Myocyte (in vitro differentiated cells): ENCODE measurements around the gene ABCA3. TPM values are rescaled to one million over a fixed set of nuclear protein-coding genes. Genes with fewer than 3 reads are reported as not detected.
"Not testable (repeated sequence)": the region's sequence is repeated elsewhere in the genome, so short reads cannot be mapped to it uniquely, and the experiment has no call there.

Experiments
- DNase-seq: peaks from one replicate; pipeline ENCODE4 v3.0.0-alpha.2; 2012; ENCODE audit warnings: low read depth
- total RNA-seq: library from RNA; depleted of rRNA; stranded (reverse); fragments of >200 nt; gene quantifications from 2 replicates; pipeline ENCODE4 v1.2.3, GENCODE V29; 2014

ABCA3 gene
- total RNA-seq, 1 donor from 2014 or later, result 7.0 TPM

- no peak for DNase-seq
Measured at GRCh38 chr16:2280981-2281542, 59.5 kb downstream of the ABCA3 start.

- DNase-seq, result no peak
Measured at GRCh38 chr16:2280461-2280860, 60.1 kb downstream of the ABCA3 start.

DNA sequence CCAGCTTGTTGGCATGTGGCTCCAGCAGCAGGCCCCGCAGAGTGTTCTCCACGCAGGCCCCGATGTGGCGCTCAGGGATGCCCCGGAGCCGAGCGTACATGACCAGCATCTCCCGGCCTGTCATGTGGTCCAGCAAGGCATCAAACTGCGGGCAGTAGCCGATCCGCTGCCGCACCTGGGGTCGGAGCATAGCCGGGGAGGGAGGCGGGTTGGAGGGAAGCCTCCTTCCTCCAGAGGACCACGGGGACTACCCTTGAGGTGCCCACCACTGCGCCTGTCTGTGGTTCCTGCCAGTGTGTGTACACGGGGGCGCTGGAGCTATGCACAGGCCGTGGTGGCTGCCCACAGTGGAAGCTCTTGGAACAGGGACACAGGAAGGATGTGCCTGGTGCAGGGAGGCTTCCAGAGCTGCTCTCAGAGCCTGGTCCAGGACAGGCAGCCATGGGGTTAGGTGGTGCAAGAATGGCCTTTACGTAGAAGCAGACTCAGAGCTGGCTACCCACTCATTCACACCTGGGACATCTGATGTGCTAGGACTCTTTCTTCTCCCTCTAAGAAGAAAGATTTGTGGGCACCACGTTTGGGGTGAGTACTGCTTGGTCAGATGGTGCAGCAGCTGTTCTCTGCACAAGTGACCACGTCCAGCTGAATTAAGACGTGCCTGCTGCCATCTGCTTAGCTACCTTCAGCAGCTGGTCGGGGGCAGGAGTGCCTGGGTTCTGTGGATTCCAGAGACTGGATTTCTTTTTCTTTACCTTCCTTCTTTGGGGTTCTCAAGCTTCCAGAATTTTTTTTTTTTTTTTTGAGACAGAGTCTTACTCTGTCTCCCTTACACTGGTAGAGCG, 61.4 kb downstream of the ABCA3 start:
- DNase-seq, result peak; percentile 88

GRCh38 chr16:2278272-2278608, 62.3 kb downstream of the ABCA3 start:
- no peak for DNase-seq

GRCh38 chr16:2277466-2278271, 62.9 kb downstream of the ABCA3 start:
- no peak for DNase-seq

DNA sequence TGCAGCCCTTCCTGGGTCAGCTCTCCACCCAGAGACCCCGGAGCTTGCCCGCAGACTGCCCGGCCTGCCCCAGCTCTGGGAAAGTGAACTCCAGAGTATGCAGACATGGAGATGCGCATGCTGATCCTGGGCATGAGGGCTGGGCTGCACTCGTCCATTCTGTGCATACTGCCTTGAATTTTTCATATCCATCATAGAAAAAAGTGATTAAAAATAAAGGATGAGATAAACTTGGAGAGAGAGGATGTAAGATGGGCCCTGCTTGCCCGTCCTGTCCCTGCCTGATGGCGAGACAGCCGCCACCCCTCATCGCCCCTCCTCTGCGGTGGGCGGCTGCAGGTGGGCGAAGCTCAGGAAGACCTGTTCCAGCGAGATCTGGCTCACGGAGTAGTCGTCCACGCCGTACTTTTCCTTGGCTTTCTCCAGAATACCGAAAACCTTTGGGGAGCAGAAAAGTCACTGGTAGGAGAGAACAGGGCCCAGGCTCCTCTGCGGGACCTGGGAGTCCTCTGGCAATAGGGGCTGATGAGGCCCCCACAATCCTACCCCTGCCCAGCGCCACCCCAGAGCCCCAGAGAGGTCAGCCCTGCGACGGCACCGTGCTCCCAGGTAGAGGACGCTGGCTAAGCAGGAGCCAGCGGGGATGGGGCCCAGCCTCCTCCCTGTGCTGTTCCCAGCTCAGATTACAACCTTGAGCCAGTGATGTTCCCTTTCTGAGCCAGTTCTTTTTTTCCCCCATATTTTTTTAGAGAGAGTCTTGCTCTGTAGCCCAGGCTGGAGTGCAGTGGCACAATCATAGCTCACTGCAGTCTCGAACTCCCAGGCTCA, 63.9 kb downstream of the ABCA3 start:
- no peak for DNase-seq

DNA sequence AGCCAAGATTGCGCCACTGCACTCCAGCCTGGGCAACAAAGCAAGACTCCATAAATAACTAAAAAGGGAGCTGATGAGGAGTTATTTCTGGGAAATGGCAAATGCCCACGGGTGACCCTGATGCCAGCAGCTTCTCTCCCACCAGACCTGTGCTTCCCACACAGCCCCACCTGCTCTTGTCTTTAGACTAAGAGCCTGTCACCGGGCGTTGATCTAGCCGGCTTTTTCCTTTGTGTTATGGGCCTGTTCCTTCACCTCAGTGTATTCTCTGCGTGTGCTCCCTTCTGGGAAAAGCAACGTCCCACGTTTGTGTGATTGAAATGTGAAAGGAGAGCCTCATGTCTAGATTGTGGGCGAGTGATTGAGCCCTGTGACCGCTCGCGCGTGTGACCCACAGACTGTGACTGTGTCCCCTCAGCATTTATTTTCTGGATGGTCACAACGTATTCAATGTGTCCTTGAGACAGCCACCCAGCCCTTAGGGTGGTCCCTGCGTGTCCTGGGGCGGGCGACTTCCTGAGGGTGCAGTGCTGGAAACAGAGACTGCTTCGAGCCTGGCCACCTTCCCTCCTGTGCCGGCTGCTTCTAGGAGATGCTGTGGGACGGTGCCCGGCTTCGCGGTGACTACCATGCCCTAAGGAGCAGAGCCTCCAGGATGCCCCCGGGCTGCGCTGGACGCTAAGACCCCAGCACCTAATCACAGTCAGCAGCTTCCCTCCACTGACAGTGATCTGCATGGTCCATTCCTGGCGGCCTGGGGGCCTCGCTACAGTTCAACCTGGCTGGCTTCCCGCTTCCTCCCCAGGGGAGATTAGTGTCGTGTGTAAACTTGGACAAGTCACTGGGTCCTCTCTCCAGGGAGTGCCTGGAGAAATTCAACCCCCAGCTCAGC, 64.8 kb downstream of the ABCA3 start:
- DNase-seq, result peak; percentile 23

- DNase-seq, result no peak
Measured at GRCh38 chr16:2273931-2274330, 66.6 kb downstream of the ABCA3 start.

DNA sequence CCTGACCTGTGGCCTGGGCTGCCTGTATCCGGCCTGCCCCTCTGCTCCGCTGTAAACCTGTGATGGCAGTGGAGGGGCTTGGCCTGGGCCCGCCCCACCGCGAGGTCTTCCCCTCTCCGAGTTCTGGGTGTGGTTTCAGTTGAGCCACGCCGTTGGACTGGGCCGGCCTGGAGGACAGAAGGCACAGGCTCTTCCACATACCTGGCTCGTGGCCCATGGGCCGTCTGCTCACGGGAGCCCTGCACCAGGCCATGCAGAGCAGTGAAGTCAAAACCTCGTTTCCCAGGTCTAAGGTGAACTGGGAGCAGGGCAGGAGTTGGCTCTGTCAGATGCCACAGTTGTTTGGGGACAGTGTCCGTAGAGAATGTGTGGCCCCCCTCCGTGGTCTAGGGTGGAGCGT, 67.0 kb downstream of the ABCA3 start:
- no peak for DNase-seq

DNA sequence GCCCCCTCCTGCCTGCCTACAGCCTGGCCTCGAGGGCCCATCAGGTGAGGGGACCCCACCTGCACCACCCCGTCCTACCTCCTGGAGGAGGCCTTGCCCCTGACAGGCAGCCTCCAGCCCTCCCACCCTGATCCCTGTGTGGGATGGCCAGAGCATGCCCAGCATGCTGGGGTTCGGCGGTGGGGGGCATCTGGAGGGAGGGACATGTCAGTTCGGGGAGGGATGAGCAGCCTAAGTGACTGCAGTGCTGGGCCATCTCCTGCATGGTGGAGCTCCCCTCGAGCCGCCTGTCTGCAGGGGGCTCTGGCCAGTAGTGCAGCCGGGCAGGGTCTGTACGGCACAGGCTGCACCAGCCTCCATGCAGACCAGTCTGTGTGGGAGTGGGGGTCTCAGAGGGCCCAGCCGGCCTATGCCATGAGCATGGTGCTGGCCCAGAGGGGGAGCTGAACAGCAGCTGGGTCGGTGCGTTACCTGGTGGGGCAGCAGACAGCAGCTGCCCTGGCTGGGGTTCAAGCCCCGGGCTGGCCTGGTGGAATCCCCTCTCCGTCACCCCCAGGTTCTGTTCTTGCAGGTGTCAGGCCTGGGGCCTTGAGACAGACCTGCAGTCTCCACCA, 68.6 kb downstream of the ABCA3 start:
- DNase-seq, result no peak

DNA sequence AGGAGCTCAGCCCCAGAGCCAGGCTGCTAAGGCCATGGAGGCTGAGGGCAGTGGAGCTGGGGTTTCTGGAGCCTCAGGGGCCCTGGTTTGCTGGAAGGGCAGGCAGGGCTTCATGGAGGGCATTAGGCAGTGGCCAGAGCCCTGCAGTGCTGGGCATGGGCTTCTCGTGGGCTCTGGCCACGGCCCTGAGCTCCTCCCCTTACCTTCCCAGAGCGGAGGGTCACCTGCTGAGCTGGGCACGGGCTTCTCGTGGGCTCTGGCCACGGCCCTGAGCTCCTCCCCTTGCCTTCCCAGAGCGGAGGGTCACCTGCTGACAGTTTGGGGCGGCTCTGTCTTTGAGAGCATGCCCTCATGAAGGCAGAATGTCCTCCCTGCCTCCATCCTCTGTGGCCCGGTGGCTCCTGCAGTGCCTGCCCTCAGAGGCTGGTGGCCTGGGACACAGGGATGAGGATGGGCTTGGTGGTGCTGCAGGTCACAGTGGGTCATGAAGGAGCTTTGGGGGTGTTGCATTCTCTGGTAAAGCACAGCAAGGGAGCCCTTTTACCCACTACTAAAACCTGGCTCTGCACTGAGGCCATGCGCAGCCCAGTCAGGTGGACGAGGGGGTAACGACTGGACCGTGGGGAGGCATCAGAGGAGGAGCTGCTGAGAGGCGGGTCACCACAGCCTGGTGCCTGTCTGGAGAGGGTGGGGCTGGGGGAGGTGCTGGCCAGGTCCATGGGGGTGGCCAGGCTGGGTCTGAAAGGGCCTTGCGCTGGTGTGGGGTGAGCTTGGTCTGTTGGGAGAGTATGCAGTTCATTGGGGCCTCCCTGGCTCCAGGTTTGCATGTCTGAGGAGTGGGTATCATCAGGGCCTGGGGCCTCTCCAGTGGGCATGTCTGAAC, 69.7 kb downstream of the ABCA3 start:
- no peak for DNase-seq

- DNase-seq, result no peak
Measured at GRCh38 chr16:2270070-2270462, 70.5 kb downstream of the ABCA3 start.

- peak; percentile 97 for DNase-seq
Measured at GRCh38 chr16:2267913-2268666, 72.4 kb downstream of the ABCA3 start, which contains the start of gene RNPS1. RNPS1 (minus strand) TSS chr16:2268126; CDS start chr16:2264643, 3,483 bp downstream.

DNA sequence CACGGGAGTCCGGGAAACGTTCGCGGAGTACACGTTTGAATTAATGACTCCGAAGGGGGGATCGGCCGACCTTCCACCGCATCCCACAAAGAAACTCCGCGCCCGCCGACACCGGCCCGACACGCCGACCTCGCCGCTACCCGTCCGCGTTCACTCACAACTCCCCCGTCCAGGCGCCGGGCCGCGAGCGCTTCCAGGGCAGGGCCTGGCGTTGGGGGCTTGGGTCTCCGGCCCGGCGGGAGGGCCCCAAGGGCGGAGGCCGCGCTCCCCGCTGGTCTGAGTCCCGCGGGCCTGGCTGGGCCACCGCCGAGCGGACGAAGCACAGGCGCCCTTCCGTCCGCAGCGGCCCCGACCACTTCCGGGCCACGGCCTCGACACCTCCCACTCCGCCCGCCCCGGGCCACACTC, 73.0 kb downstream of the ABCA3 start:
- DNase-seq, result not testable (repeated sequence)

- peak; percentile 49 for DNase-seq
Measured at GRCh38 chr16:2266887-2267286, 73.6 kb downstream of the ABCA3 start.

DNA sequence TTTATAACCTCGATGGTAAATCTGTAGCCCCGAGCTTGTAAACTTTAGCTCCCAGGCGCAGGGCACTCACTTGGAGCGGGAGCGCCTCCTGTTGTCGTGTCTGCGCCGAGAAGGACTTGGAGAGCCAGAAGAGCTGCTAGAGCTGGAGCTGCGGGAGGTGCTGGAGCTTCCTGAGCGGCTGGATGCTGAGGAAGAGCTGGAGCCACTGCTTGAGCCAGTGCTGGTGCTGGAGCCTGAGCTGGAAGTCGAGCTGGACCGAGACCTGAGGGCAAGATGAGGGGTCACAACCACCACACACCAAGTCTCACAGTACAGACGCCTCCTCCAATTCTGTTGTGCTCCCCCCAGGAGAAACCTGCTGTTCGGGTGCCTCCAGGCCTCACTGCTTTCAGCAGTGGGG, 77.5 kb downstream of the ABCA3 start:
- DNase-seq, result not testable (repeated sequence)

- DNase-seq, result no peak
Measured at GRCh38 chr16:2260250-2260649, 80.3 kb downstream of the ABCA3 start.

DNA sequence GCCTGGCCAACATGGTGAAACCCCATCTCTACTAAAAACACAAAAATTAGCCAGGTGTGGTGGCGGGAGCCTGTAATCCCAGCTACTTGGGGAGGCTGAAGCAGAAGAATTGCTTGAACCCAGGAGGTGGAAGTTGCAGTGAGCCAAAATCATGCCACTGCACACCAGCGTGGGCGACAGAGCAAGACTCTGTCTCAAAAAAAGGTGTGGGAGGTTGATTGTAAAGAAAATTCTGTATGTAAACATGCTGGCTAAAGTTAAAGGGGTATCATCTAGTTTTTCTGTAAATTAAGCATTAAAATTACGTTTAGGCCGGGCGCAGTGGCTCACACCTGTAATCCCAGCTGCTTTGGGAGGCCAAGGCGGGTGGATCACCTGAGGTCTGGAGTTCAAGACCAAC, 82.0 kb downstream of the ABCA3 start:
- not testable (repeated sequence) for DNase-seq
